Stimulated activated CD4-positive, alpha-beta T cell treated with anti-CD3 and anti-CD28 coated beads, Interleukin-15, amount 100 ng/mL, for 1 hour (primary cell): ENCODE results near the gene NTN3.
A peak's percentile ranks its signal among the peaks of the same experiment; 100 is the strongest.
"Not testable (repeated sequence)": the region's sequence is repeated elsewhere in the genome, so short reads cannot be mapped to it uniquely, and the experiment has no call there.

Source experiments
- DNase-seq, 2 donors: peaks; one replicate each; pipeline ENCODE4 v3.0.0-alpha.2; 2020; ENCODE audit warnings: low read depth in 1 of 2, low spot score in 1 of 2

Gene NTN3

DNA sequence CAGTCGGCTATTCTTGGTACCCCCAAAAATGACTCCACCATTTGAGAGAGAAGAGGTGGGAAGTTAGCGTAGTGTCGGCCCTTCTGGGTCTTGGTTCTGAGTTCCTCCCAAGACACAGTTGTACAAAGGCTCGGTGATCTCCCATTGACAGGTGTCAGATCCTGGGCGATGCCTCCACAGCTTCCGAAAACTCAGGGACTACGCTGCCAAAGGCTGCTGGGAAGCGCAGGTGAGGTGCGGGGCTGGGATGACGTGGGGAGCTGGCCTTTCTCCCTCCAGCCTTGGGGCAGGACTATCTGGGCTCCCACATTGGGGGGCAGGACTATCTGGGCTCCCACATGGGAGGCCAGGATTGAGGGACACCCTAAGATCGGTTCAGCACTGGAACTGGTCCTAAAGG, 31.5 kb upstream of the NTN3 start:
- DNase-seq, result no peak

DNA sequence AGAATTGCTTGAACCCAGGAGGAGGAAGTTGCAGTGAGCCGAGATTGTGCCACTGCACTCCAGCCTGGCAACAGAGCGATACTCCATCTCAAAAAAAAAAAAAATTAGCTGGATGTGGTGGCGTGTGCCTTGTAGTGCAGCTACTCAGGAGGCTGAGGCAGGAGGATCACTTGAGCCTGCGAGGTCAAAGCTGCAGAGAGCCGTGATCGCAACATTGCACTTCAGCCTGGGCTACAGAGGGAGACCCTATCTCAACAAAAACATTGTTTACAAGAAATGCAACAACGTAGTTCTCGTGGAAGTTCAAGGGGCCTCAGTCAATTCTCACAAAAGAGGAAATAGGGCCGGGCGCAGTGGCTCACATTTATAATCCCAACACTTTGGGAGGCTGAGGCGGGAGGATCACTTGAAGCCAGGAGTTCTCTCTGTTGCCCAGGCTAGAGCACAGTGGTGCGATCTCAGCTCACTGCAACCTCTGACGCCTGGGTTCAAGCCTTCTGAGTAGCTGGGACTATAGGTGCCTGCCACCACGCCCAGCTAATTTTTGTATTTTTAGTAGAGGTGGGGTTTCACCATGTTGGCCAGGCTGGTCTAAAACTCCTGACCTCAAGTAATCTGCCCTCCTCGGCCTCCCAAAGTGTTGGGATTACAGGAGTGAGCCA, 29.8 kb upstream of the NTN3 start:
- DNase-seq, result not testable (repeated sequence)

DNA sequence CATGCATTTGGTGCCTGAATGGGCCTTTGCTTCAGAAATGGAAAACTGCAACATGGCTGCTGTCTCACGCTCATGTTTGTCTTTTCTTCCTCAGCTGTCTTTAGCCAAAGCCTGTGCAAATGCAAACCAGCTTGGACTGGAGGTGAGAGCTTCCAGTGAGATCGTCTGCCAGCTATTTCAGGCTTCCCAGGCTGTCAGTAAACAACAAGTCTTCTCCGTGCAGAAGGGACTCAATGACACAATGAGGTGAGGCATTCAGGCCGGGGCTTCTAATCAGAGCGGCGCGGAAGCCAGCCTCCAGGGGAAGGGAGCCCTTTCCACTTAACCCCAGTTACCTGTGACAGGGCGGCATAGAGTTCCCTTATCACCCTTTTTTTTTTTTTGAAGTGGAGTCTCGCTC, 27.5 kb upstream of the NTN3 start:
- no peak for DNase-seq

DNA sequence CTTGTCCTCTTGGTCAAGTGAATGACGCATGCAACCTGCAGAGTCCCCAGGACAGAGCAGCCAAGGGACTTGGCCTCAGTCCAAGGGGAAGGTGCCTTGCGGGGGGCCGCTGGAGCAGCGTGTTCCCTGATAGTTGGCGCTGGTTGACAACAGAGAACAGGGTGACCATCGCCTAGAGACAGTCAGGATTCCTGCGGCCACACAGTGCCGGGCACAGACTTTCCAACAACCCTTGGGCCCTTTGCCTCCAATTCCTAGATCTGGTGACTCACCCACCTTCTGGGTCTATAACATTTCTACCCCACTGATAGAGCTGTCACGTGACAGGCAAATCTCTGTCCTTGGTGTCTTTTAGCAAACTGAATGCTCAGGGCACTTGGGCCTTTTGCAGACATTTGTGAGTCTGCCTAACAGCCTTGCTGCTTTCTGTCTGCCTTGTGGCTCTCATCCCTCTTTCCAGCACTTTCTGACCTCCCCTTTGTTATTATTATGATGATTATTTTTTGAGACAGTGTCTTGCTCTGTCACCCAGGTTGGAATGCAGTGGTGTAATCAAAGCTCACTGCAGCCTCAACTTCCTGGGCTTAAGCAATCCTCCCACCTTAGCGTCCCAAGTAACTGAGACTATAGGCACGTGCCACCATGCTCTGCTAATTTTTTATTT, 23.0 kb upstream of the NTN3 start:
- no peak for DNase-seq

DNA sequence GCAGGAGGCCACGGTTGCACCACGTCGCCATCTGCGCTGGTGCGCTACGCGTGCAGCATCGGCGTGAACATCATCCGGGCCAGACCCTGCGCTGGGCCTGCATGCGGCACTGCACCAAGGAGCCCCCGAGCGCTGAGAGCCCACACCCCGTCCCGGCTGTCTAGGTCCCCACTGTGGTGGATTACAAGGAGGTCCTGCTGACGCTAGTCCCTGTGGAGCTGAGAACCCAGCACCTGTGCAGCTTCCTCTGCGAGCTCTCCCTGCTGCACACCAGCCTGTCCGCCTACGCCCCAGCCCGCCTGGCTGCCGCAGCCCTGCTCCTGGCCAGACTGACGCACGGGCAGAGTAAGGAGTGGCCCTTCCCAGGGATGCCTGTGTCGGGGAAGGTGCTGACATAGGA, 22.0 kb upstream of the NTN3 start:
- DNase-seq, result no peak

DNA sequence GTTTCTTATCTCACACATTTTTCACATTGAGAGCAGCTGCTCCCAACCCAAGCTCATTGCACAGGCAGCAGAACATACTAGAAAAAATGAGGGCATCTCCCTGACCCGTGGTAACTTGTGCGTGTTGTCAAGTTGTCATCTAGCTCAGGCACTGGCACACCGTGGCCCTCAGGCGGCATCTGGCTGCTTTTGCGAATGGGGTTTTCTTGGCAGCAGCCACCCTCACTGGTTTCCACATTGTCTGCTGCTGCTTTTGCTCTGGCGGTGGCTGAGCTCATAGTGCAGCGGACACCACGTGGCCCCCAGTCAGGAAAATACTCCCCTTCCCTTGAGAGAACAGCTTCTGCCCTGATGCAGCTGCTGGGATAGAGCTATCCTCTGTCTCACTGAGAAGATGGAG, 20.6 kb upstream of the NTN3 start:
- no peak for DNase-seq

DNA sequence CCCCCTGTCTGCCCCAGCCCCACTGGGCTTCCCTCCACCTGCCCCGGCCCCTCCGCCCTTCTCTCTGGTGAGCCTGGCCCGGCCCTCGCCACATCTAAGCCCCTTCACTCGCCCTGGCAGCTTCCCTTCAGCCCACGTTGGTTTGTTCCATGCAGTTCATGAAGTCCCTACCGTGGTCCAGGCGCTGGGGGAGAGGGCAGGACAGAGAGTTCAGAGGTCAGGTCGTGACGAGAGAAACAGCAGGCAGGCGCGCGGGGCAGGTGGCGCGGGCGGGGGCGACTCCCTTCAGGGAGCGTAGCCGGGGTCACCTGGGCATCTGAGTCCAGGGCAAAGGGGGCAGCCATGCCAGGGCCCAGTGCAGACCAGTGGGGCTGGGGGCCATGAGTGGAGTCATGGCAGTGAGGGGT, 20.1 kb upstream of the NTN3 start:
- no peak for DNase-seq

DNA sequence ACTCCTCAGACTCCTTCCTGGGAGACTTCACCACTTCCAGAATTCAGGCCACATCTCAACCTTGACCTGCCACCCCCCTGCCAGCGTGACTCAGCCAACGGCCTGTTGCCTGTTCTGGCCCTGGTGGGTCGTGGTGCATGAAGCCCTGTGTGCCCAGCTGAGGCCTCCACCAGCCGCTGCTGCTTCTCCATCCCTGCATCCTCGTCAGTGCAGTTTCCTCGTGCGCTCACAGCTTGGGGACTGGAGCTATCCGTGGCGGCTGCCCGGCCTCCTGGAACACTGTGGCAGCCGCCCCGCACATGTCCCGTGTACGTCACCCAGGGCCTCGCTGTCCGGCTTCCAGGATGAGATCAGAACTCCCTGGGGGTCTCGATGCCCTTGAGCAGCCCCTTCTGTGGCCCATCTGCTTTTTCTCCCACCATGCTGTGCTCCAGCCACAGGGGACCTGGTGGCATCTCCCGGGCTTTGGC, 19.2 kb upstream of the NTN3 start:
- no peak for DNase-seq

DNA sequence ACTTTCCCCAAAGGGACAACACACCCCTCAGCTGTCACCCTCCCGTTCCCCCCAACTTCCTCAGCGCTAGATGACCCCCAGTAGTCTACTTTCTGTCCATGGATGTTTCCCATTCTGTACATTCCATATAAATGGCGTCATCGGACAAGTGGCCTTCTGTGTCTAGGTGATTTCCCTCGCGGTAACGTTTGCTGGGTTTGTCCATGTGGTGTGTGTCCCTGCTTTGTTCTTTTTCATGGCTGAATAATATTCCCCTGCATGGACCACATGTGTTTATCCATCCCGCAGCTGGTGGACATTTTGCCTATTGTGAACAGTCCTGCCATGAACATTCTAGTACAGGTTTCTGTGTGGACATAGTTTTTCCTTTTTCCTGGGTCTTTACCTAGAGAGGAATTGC, 18.4 kb upstream of the NTN3 start:
- no peak for DNase-seq

DNA sequence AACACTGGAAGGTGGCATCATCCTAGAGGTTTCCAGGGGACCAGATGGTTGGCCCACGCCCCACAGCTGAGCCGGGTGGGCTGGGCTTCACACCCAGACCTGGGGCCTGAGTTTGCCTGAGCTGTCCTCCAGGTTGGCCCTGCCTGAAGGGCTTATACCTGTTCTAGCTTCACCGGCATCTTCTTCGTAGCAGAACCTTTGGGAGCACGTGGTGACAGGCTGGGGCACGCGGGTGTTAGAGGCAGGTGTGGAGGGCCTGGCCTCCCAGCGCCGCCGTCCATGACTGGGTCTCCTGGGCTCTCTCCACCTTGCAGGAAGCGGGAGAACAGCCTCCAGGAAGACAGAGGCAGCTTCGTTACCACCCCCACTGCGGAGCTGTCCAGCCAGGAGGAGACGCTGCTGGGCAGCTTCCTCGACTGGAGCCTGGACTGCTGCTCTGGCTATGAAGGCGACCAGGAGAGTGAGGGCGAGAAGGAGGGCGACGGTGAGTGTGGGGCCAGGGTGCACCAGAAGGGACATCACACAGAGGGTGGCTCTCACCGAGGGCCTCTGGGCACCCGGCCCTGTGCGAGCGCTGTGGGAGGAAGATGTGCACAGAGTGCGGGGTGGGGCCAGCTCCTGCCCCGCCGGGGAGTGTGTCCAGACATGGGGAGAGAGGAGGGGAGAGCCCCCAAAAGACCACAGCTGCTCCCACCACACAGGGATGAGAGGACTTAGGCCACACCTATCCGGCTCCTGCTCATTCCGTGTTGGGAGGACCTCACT, 15.8 kb upstream of the NTN3 start:
- DNase-seq, result no peak

DNA sequence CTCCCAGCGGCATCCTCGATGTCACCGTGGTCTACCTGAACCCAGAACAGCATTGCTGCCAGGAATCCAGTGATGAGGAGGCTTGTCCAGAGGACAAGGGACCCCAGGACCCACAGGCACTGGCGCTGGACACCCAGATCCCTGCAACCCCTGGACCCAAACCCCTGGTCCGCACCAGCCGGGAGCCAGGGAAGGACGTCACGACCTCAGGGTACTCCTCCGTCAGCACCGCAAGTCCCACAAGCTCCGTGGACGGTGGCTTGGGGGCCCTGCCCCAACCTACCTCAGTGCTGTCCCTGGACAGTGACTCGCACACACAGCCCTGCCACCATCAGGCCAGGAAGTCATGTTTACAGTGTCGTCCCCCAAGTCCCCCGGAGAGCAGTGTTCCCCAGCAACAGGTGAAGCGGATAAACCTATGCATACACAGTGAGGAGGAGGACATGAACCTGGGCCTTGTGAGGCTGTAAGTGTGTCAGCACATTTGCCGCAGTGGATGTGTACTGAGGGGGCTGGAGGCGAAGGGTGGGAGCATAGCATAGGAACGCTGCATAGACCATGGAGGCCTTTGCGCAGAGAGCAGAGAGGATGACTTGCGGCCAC, 14.4 kb upstream of the NTN3 start:
- DNase-seq, result no peak

DNA sequence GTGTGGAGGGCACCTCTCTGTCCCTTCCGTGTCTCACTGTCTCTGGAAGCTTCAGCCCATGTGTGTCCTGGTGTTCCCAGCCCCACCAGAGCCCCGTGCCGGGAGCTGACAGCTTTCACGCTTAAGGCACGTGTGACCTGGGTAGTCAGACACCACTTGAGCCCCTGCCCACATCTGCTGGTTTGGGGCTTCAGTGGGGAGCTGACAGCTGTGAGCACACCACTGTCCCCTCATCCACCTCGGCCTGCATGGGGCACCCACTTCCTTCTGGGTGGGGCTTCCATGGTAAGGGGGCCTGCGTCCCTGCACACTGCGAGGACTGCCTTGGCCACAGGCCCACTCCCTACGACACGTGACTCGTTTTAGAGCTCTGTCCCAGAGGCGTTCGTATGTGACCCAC, 13.8 kb upstream of the NTN3 start:
- no peak for DNase-seq

DNA sequence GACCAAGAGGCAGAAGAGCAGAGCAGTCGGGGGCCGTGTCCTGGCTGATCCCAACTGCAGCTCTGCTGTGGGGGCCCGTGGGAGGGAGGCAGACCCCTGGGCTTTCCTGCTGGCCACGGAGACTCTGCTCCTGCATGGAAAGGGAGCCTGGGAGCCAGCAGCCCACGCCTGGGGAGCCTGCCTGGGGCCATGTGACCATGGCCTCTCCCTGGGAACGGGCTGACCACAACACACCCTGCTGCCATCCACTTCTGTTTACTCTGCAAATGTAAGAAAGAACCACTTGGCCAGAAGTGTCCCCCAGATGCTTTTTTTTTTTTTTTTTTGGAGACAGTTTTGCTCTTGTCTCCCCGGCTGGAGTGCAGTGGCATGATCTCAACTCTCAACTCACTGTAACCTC, 13.2 kb upstream of the NTN3 start:
- DNase-seq, result no peak

DNA sequence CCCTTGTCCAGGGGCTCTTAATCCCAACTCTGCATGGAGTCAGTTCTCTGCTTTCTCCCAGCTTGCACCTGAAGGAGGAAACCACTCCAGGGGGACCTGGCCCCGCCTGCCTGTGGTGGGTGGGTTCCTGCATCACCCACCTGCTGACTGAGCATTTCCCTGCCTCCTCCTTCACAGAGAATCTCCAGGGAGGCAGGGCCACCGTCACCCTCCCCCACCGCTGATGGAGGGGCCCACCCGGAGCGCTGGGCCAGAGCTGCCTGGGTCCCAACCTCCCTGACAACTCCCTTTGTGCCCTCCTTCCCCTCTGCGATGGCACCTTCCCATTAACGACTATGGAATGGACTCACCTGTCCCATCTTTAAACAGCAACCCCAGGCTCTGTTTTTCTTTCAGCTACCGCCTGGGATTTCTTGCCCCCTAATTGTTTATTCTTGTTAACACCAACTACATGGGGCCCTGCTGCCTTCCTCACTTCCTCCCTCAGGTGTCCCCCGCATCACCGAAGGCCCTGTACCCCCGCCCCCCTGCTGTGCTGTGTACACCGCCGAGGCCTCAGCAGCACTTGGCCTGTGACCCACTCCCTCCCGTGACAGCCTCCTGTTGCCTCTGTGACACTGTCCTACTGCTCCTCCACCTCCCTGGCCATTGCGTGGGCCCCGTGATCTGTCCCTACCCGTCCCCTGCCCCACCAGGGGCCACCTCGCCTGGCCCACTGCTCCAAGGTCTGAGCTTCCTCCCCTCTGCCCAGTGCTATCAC, 12.0 kb upstream of the NTN3 start:
- DNase-seq, result no peak

DNA sequence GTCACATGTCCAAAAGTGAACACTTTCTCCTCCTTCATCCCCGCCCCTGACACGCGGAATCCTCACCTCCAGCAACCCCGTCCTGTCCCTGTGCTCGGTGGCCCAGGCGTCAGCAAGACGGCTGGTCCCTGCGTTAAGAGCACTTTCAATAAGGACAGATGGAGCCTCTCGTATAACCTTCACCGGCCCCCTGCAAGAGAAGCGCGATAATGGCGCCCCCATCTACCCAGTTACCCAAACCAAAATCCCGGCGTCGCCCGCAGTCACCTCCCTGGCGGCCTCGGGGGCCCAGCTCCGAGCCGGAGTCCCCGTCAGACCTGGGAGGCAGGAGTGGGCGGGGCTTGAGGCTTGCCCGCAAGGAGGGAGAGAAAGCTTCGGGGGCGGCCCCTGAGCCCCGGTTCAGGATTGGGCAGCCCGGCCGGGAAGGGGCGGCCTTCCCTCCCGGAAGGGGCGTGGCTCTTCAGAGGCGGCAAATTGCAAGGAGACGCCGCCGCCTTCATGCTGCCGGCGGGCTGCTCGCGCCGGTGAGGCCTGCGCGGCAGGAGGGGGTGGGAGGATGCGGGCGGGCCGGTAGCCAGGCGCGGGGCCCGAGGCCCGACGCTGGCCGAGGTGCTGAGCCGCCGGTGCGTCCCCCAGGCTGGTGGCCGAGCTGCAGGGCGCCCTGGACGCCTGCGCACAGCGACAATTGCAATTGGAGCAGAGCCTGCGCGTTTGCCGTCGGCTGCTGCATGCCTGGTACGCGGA, 11.3 kb upstream of the NTN3 start, which contains the start of gene TEDC2:
Gene TEDC2 (plus strand): TSS at position 463 of the 744 bp plus-strand sequence. CDS start 36 bp downstream, at position 499.
- DNase-seq, result peak; percentile 93 to 94

DNA sequence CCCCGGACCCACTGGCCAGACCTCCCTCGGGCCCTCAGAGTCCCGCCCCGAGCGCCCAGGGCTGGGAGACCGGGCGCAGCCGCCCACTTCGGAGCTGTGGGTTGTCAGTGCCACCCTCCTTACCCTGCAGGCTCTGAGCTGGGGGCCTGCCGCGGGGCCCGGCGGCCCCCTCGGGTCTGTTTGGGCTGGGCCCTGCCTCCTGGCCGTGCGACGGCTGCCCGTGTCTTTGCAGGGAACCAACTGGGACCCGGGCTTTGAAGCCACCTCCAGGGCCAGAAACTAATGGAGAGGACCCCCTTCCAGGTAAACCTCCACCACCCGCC, 10.7 kb upstream of the NTN3 start:
- no peak for DNase-seq

DNA sequence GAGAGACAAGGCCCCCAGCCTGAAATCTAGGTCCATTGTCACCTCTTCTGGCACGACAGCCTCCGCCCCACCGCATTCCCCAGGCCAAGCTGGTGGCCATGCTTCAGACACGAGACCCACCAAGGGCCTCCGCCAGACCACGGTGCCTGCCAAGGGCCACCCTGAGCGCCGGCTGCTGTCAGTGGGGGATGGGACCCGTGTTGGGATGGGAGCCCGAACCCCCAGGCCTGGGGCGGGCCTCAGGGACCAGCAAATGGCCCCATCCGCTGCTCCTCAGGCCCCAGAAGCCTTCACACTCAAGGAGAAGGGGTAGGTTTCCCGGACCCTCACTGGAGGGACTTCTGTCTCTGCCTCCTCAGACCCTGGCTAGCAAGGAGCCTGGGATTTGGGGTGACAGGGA, 10.2 kb upstream of the NTN3 start:
- no peak for DNase-seq

DNA sequence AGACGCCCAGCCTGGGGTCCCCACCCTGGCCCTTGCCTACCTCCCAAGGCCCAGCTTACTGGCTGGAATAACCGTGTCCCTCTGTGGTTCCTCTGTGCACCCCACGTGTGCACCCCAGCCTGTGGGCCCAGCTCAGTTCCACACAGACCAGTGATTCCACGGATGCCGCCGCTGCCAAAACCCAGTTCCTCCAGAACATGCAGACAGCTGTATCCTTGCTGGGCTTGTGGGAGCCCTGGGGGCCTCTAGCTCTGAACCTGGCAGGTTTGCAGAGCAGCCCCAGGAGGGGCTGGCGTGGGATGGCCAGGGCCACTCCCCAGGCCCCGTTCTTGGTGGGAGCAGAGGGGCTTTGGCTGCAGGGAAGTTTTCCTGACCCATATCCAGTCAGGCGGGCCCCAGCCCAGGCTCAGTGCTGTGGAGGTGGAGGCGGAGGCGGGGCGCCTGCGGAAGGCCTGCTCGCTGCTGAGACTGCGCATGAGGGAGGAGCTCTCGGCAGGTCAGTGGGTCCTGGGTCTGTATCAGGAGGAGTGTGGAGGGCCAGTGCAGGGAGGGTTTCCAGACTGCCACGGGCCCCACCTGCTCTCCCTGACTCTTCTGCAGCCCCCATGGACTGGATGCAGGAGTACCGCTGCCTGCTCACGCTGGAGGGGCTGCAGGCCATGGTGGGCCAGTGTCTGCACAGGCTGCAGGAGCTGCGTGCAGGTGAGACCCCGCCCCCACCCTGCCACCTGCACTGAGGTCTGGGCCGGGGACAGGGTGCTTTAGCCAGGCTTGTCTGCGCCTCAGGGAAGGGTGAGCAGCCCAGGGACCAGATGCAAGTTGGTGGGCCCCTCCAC, 8.8 kb upstream of the NTN3 start:
- DNase-seq, result no peak

DNA sequence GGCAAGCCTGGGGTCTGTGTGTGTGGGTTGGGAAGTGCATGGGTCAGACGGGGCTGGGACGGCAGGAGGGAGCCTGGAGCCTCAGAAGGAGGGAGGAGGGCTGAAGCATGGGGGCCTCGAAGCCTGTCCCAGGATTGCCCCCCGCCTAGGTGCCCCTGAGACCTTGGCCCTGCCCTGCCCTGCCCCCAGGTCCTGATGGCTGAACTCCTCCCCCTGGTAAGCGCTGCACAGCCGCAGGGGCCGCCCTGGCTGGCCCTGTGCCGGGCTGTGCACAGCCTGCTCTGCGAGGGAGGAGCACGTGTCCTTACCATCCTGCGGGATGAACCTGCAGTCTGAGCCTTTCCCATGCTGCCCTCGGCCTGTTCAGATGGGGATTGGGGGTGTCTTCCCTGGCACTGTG, 6.8 kb upstream of the NTN3 start:
- no peak for DNase-seq
